CD4-positive, alpha-beta memory T cell (primary cell): ENCODE results near the gene EPN2. TPM values are rescaled to one million over a fixed set of nuclear protein-coding genes. Genes with fewer than 3 reads are reported as not detected.

Experiments
- CTCF ChIA-PET: fragments of 350-600 bp; sonication (Branson Sonifier 250); formaldehyde crosslinking; loops from one replicate; lab custom pipeline; 2021; ENCODE audit warnings: inconsistent platforms; ENCODE audit not compliant: partially characterized antibody; lab: Charles Lee
- POLR2A ChIA-PET: fragments of 350-600 bp; sonication (Branson Sonifier 250); formaldehyde crosslinking; loops from one replicate; lab custom pipeline; 2021; ENCODE audit not compliant: partially characterized antibody; lab: Charles Lee
- DNase-seq, 5 donors: peaks; one replicate each; pipeline versions ENCODE4 v3.0.0 to v3.0.0-alpha.2; 2020 to 2022; ENCODE audit warnings: mixed read lengths in 1 of 5
- H3K27ac ChIP-seq: one replicate; pipeline ENCODE4 v1.7.0; 2013; ENCODE audit warnings: low read depth, low read length
- H3K27me3 ChIP-seq: 2 replicates; pipeline ENCODE4 v1.7.0; 2013; ENCODE audit warnings: mild to moderate bottlenecking, low read length, moderate library complexity; ENCODE audit not compliant: insufficient read depth
- H3K36me3 ChIP-seq: 2 replicates; pipeline ENCODE4 v1.7.0; 2013; ENCODE audit warnings: mild to moderate bottlenecking, low read length, moderate library complexity; ENCODE audit not compliant: insufficient read depth
- H3K4me1 ChIP-seq: 2 replicates; pipeline ENCODE4 v1.7.0; 2013; ENCODE audit warnings: mild to moderate bottlenecking, low read length, moderate library complexity; ENCODE audit not compliant: insufficient read depth
- H3K4me3 ChIP-seq, 2 donors: one replicate each; pipeline ENCODE4 v1.7.0; 2013; ENCODE audit warnings: low read length in 2 of 2, mild to moderate bottlenecking in 1 of 2
- H3K9me3 ChIP-seq, 2 donors: one replicate each; pipeline ENCODE4 v1.7.0; 2013; ENCODE audit warnings: low read length in 2 of 2, control low read depth in 1 of 2; ENCODE audit not compliant: control insufficient read depth in 1 of 2
- H3K27ac Mint-ChIP-seq, 7 donors: one replicate each; pipeline ENCODE4 v1.8.0; 2020 to 2021; ENCODE audit warnings: mixed read lengths in 7 of 7, mild to moderate bottlenecking in 6 of 7, inconsistent platforms in 3 of 7, moderate library complexity in 3 of 7
- H3K27me3 Mint-ChIP-seq, 2 donors: one replicate each; pipeline ENCODE4 v1.8.0; 2020 to 2021; ENCODE audit warnings: mixed read lengths in 2 of 2
- H3K36me3 Mint-ChIP-seq, 2 donors: one replicate each; pipeline ENCODE4 v1.8.0; 2020 to 2021; ENCODE audit warnings: mixed read lengths in 2 of 2, inconsistent platforms in 1 of 2, mild to moderate bottlenecking in 1 of 2
- H3K4me1 Mint-ChIP-seq, 4 donors: one replicate each; pipeline ENCODE4 v1.8.0; 2020 to 2021; ENCODE audit warnings: mixed read lengths in 4 of 4, mild to moderate bottlenecking in 1 of 4
- H3K4me3 Mint-ChIP-seq, 8 donors: one replicate each; pipeline ENCODE4 v1.8.0; 2020 to 2021; ENCODE audit warnings: mixed read lengths in 8 of 8, mild to moderate bottlenecking in 7 of 8, moderate library complexity in 6 of 8, inconsistent platforms in 3 of 8
- H3K9me3 Mint-ChIP-seq, 8 donors: one replicate each; pipeline ENCODE4 v1.8.0; 2020 to 2021; ENCODE audit warnings: mixed read lengths in 8 of 8, mild to moderate bottlenecking in 5 of 8, inconsistent platforms in 3 of 8, moderate library complexity in 1 of 8
- intact Hi-C: fragments of 100-400 bp; cut with micrococcal nuclease; formaldehyde crosslinking; loops from one replicate; pipeline ENCODE4 v1.15.1; 2023
- polyA plus RNA-seq, 2 donors: library from polyadenylated mRNA; unstranded; fragments of 300-500 nt; fragmentation: Illumina TruSeq; gene quantifications; one replicate each; pipeline ENCODE4 v1.2.3, GENCODE V29; 2021
- total RNA-seq, 2 experiments: library from RNA; stranded (reverse); gene quantifications; one replicate each; pipeline ENCODE4 v1.2.3, GENCODE V29; 2021

The EPN2 gene
- total and polyA plus RNA-seq, 4 experiments from 2014 or later, result 4.2 to 10.4 (median 9.9) TPM

- no peak for DNase-seq
- peaks cover 0 to 2% (median 0%) of the 10 kb centered on the region in 8 donors for H3K9me3 Mint-ChIP-seq
- H3K36me3 Mint-ChIP-seq, result no peaks in the 10 kb centered on the region
- intact Hi-C loops, result no loop called here
- H3K4me3 ChIP-seq, result no peak overlapping the region
- no peaks in the 10 kb centered on the region for H3K4me1 ChIP-seq
- POLR2A ChIA-PET, result interaction anchor here (0.6 kb wide), 1 partner anchor 100 kb away, joined by 3 read pairs; no protein-coding TSS in a partner anchor
- no peaks in the 10 kb centered on the region for H3K4me1 Mint-ChIP-seq
- H3K4me3 Mint-ChIP-seq, result no peak overlapping the region
- no peak overlapping the region for H3K27ac ChIP-seq
- no peaks in the 10 kb centered on the region for H3K36me3 ChIP-seq
- H3K27me3 Mint-ChIP-seq, result peaks cover 0 to 3% of the 10 kb centered on the region in 2 donors
- H3K27me3 ChIP-seq, result no peaks in the 10 kb centered on the region
- CTCF ChIA-PET, result no interaction called here
- no peak overlapping the region for H3K27ac Mint-ChIP-seq
- H3K9me3 ChIP-seq, result no peaks in the 10 kb centered on the region
Measured at GRCh38 chr17:19250421-19251173, 13.4 kb downstream of the EPN2 start.

DNA sequence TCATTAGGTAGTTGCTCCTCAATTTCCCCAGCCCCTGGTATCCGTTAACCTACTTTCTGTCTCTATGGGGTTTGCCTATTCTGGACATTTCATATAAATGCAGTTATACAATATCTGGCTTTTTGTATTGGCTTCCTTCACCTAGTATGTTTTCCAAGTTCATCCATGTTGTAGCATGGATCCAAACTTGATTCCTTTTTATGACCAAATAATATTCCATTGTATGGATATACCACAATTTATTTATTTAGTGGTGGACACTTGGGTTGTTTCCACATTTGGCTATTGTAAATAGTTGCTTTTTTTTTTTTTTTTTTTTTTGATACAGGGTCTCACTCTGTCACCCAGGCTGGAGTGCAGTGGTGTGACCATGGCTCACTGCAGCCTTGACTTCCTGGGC is 15.9 kb downstream of the EPN2 start:
- Mint-ChIP-seq H3K27ac (no peak overlapping the region), H3K4me3 (no peak overlapping the region), H3K9me3 (peaks cover 0 to 2% (median 0%) of the 10 kb centered on the region in 8 donors), H3K27me3 (peaks cover 0 to 4% of the 10 kb centered on the region in 2 donors), H3K4me1 (peaks cover 0 to 4% (median 0%) of the 10 kb centered on the region in 4 donors), H3K36me3 (no peaks in the 10 kb centered on the region)
- no peak overlapping the region for H3K27ac ChIP-seq
- no peaks in the 10 kb centered on the region for H3K9me3 ChIP-seq
- H3K4me1 ChIP-seq, result no peaks in the 10 kb centered on the region
- no peaks in the 10 kb centered on the region for H3K27me3 ChIP-seq
- ChIA-PET POLR2A (no interaction called here), CTCF (no interaction called here)
- no peaks in the 10 kb centered on the region for H3K36me3 ChIP-seq
- DNase-seq, result no peak
- intact Hi-C loops, result no loop called here
- no peak overlapping the region for H3K4me3 ChIP-seq

- ChIA-PET POLR2A (no interaction called here), CTCF (no interaction called here)
- Mint-ChIP-seq H3K9me3 (peaks cover 0 to 2% (median 0%) of the 10 kb centered on the region in 8 donors), H3K27ac (peak overlapping the region in 1 of 7 donors; percentile 15), H3K4me3 (no peak overlapping the region), H3K36me3 (no peaks in the 10 kb centered on the region), H3K27me3 (peaks cover 2 to 4% of the 10 kb centered on the region in 2 donors), H3K4me1 (peaks cover 0 to 4% (median 0%) of the 10 kb centered on the region in 4 donors)
- intact Hi-C loops, result no loop called here
- Histone ChIP-seq H3K9me3 (no peaks in the 10 kb centered on the region), H3K4me1 (no peaks in the 10 kb centered on the region), H3K27me3 (no peaks in the 10 kb centered on the region), H3K27ac (no peak overlapping the region), H3K36me3 (no peaks in the 10 kb centered on the region), H3K4me3 (no peak overlapping the region)
- no peak for DNase-seq
Measured at GRCh38 chr17:19254651-19255050, 17.5 kb downstream of the EPN2 start.

DNA sequence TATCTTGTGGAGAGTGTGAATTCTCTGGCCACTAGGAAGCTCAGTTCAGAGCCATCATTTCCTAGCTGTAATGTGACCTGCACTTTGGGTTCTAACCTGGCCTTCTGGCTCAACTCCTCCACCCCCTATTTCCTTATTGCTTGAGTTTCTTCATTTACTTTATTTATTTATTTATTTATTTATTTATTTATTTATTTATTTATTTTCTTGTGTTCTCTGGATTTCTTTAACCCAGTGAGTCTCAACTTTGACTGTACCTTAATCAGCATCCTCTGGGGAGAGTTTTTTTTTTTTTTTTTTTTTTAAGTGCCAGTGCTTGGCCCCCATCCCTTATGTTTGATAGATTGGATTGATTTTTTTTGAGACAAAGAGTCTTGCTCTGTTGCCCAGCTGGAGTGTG is 18.1 kb downstream of the EPN2 start:
- Mint-ChIP-seq H3K27ac (no peak overlapping the region), H3K9me3 (peaks cover 0 to 2% (median 0%) of the 10 kb centered on the region in 8 donors), H3K27me3 (peaks cover 2 to 10% of the 10 kb centered on the region in 2 donors), H3K36me3 (no peaks in the 10 kb centered on the region), H3K4me3 (no peak overlapping the region), H3K4me1 (peaks cover 0 to 4% (median 0%) of the 10 kb centered on the region in 4 donors)
- no peaks in the 10 kb centered on the region for H3K27me3 ChIP-seq
- CTCF ChIA-PET, result interaction anchor here (1.1 kb wide), 1 partner anchor 8 kb away, joined by 3 read pairs; no protein-coding TSS in a partner anchor
- no peak for DNase-seq
- H3K9me3 ChIP-seq, result no peaks in the 10 kb centered on the region
- no peaks in the 10 kb centered on the region for H3K36me3 ChIP-seq
- no peak overlapping the region for H3K4me3 ChIP-seq
- no peak overlapping the region for H3K27ac ChIP-seq
- POLR2A ChIA-PET, result no interaction called here
- intact Hi-C loops, result no loop called here
- H3K4me1 ChIP-seq, result no peaks in the 10 kb centered on the region

DNA sequence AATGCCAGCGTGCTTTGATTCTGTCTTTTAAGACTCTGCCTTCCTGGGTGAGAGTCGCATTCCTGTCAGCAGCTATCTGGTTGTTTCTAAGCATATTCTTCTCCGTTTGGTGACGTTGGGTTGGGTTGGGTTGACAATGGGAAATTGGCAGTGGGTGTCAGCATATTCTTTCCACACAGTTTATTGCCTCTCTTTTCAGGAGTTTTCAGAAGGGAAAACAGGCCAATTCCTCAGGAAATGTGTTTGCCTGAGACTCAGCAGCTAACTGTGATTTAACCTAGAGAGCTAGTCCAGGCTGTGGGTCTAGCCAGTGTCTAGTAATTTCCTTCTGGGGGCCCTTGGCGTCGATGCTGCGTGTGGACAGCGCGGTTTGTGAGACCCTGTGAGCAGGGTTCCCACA is 21.2 kb downstream of the EPN2 start:
- H3K27me3 ChIP-seq, result no peaks in the 10 kb centered on the region
- Mint-ChIP-seq H3K27me3 (peaks cover 5 to 12% of the 10 kb centered on the region in 2 donors), H3K4me3 (no peak overlapping the region), H3K4me1 (peaks cover 0 to 4% (median 2%) of the 10 kb centered on the region in 4 donors), H3K36me3 (no peaks in the 10 kb centered on the region), H3K9me3 (peaks cover 0 to 1% (median 0%) of the 10 kb centered on the region in 8 donors), H3K27ac (no peak overlapping the region)
- POLR2A ChIA-PET, result no interaction called here
- H3K27ac ChIP-seq, result no peak overlapping the region
- H3K9me3 ChIP-seq, result no peaks in the 10 kb centered on the region
- H3K4me1 ChIP-seq, result no peaks in the 10 kb centered on the region
- intact Hi-C loops, result no loop called here
- no peak overlapping the region for H3K4me3 ChIP-seq
- CTCF ChIA-PET, result no interaction called here
- DNase-seq, result no peak
- H3K36me3 ChIP-seq, result no peaks in the 10 kb centered on the region

DNA sequence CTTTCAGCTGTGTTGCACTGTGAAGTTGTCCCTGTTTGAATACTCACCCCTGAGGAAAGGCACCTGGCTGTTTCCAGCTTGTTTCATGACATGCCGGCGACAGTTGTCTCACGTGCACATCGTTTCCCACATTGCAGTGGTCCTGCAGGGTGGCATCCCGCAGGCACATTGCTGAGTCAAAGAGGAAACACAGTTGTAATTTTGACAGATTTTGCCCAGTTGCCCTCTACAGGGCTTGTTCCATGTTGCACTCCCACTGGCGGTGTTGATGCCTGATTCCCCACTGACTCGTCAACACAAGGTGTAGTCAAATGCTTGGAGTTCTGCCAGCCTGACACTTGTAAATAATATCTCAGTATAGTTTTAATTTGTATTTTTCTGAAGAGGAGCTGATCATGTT is 23.8 kb downstream of the EPN2 start:
- Histone ChIP-seq H3K27me3 (no peaks in the 10 kb centered on the region), H3K9me3 (no peaks in the 10 kb centered on the region), H3K4me3 (no peak overlapping the region), H3K27ac (no peak overlapping the region), H3K4me1 (no peaks in the 10 kb centered on the region), H3K36me3 (no peaks in the 10 kb centered on the region)
- peaks cover 0 to 4% (median 2%) of the 10 kb centered on the region in 4 donors for H3K4me1 Mint-ChIP-seq
- no peak overlapping the region for H3K27ac Mint-ChIP-seq
- ChIA-PET POLR2A (no interaction called here), CTCF (interaction anchor here (1.9 kb wide), 1 partner anchor 26 kb away, joined by 4 read pairs; no protein-coding TSS in a partner anchor)
- no peak for DNase-seq
- H3K27me3 Mint-ChIP-seq, result peaks cover 5 to 16% of the 10 kb centered on the region in 2 donors
- no peaks in the 10 kb centered on the region for H3K9me3 Mint-ChIP-seq
- no peak overlapping the region for H3K4me3 Mint-ChIP-seq
- peaks cover 0 to 3% of the 10 kb centered on the region in 2 donors for H3K36me3 Mint-ChIP-seq
- intact Hi-C loops, result no loop called here

DNA sequence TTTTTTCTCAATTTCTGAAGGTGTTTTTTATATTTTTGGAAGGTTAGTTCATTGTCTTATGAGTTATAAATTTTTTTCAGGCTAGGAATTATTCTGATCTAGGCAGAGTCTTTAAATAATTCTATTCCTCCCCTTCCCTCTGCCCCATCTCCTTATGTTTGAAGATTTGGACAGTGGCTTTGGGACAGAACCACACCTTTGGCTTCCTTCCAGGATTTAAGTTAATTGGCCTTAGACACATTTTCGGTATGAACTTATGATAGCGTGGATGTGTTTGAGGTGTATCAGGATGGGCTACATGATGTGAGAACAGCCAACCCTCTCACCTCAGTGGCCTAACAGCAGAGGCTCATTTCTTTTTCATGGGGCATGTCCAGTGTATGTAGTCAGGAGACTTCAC is 24.3 kb downstream of the EPN2 start:
- H3K36me3 ChIP-seq, result no peaks in the 10 kb centered on the region
- no peak overlapping the region for H3K27ac ChIP-seq
- H3K4me3 Mint-ChIP-seq, result no peak overlapping the region
- no peak for DNase-seq
- no peaks in the 10 kb centered on the region for H3K4me1 ChIP-seq
- no peak overlapping the region for H3K27ac Mint-ChIP-seq
- H3K9me3 Mint-ChIP-seq, result no peaks in the 10 kb centered on the region
- ChIA-PET POLR2A (no interaction called here), CTCF (interaction anchor here (1.9 kb wide), 1 partner anchor 25 kb away, joined by 4 read pairs; no protein-coding TSS in a partner anchor)
- no peaks in the 10 kb centered on the region for H3K27me3 ChIP-seq
- intact Hi-C loops, result no loop called here
- H3K4me3 ChIP-seq, result no peak overlapping the region
- H3K27me3 Mint-ChIP-seq, result peaks cover 5 to 16% of the 10 kb centered on the region in 2 donors
- peaks cover 0 to 4% (median 2%) of the 10 kb centered on the region in 4 donors for H3K4me1 Mint-ChIP-seq
- H3K36me3 Mint-ChIP-seq, result peaks cover 0 to 5% of the 10 kb centered on the region in 2 donors
- H3K9me3 ChIP-seq, result no peaks in the 10 kb centered on the region
